ENCODE results near the gene SNX13.

SNX13 gene

GRCh38 chr7:17965603-17966002 lies 25.3 kb upstream of the SNX13 start:
- H3K4me3 ChIP-seq (replicated peaks; ENCODE audit: low read depth, low read length): no peak overlapping the region
- TF ChIP-seq CTCF (IDR thresholded peaks at IDR 0.05; ENCODE audit: low read depth, low read length, missing control alignments): no peak
- no peak for DNase-seq (ENCODE audit: extremely low read depth, low read depth)

- TF ChIP-seq CTCF (IDR thresholded peaks at IDR 0.05; ENCODE audit: low read depth, low read length, missing control alignments): no peak
- no peak for DNase-seq (ENCODE audit: extremely low read depth, low read depth)
- no peak overlapping the region for H3K4me3 ChIP-seq (replicated peaks; ENCODE audit: low read depth, low read length)
Measured at GRCh38 chr7:17963281-17963680, 23.0 kb upstream of the SNX13 start.

- DNase-seq (ENCODE audit: extremely low read depth, low read depth): no peak
- TF ChIP-seq CTCF (IDR thresholded peaks at IDR 0.05; ENCODE audit: low read depth, low read length, missing control alignments): no peak
- H3K4me3 ChIP-seq (replicated peaks; ENCODE audit: low read depth, low read length): no peak overlapping the region
Measured at GRCh38 chr7:17962652-17963051, 22.4 kb upstream of the SNX13 start.

- H3K4me3 ChIP-seq (replicated peaks; ENCODE audit: low read depth, low read length): no peak overlapping the region
- no peak for TF ChIP-seq CTCF (IDR thresholded peaks at IDR 0.05; ENCODE audit: low read depth, low read length, missing control alignments)
- DNase-seq (ENCODE audit: extremely low read depth, low read depth): no peak
Measured at GRCh38 chr7:17957871-17958270, 17.6 kb upstream of the SNX13 start.

GRCh38 chr7:17952387-17952786 lies 12.1 kb upstream of the SNX13 start:
- no peak for DNase-seq (ENCODE audit: extremely low read depth, low read depth)

GRCh38 chr7:17951742-17952254 lies 11.5 kb upstream of the SNX13 start:
- no peak for DNase-seq (ENCODE audit: extremely low read depth, low read depth)

More at GRCh38 chr7:17952387-17952786, 12.1 kb upstream of the SNX13 start:
- no peak overlapping the region for H3K4me3 ChIP-seq (replicated peaks; ENCODE audit: low read depth, low read length)
- TF ChIP-seq CTCF (IDR thresholded peaks at IDR 0.05; ENCODE audit: low read depth, low read length, missing control alignments): no peak

More at GRCh38 chr7:17951742-17952254, 11.5 kb upstream of the SNX13 start:
- TF ChIP-seq CTCF (IDR thresholded peaks at IDR 0.05; ENCODE audit: low read depth, low read length, missing control alignments): no peak
- no peak overlapping the region for H3K4me3 ChIP-seq (replicated peaks; ENCODE audit: low read depth, low read length)
